GM23338 (cell line): ENCODE results near the gene DOCK1. TPM values are rescaled to one million over a fixed set of nuclear protein-coding genes. Genes with fewer than 3 reads are reported as not detected.

Experiments used
- ATAC-seq: fragments of 200-7000 bp; cut with Tn5 transposase; 3 replicates; pipeline ENCODE4 v1.9.1; 2020
- DNase-seq: peaks from one replicate; pipeline ENCODE4 v3.0.0-alpha.2; 2015; ENCODE audit warnings: low spot score
- H2AFZ ChIP-seq: fragments of 200-600 bp; sonication (generic); 2 replicates; pipeline ENCODE4 v1.8.0; 2016; ENCODE audit warnings: antibody characterized with exemption, mild to moderate bottlenecking, moderate library complexity
- H3F3A ChIP-seq: fragments of 200-600 bp; sonication (generic); replicated peaks from 2 replicates; pipeline ENCODE4 v1.8.0; 2017; ENCODE audit warnings: antibody characterized with exemption, mixed run types, low read depth
- H3K27ac ChIP-seq: fragments of 200-600 bp; sonication (generic); 2 replicates; pipeline ENCODE4 v1.6.1; 2016; ENCODE audit warnings: low read depth
- H3K27me3 ChIP-seq: fragments of 200-600 bp; sonication (generic); 2 replicates; pipeline ENCODE4 v1.8.0; 2016; ENCODE audit warnings: mild to moderate bottlenecking, mixed run types, moderate library complexity; ENCODE audit not compliant: insufficient read depth
- H3K36me3 ChIP-seq: fragments of 200-600 bp; sonication (generic); 2 replicates; pipeline ENCODE4 v1.8.0; 2016; ENCODE audit warnings: mild to moderate bottlenecking; ENCODE audit not compliant: insufficient read depth
- H3K4me1 ChIP-seq: fragments of 200-600 bp; sonication (generic); 2 replicates; pipeline ENCODE4 v1.8.0; 2016; ENCODE audit warnings: mild to moderate bottlenecking, moderate library complexity; ENCODE audit not compliant: insufficient read depth
- H3K4me2 ChIP-seq: fragments of 200-600 bp; sonication (generic); 2 replicates; pipeline ENCODE4 v1.7.1; 2017; ENCODE audit warnings: mixed run types
- H3K4me3 ChIP-seq: fragments of 200-600 bp; sonication (generic); 2 replicates; pipeline ENCODE4 v1.6.1; 2016; ENCODE audit warnings: mixed run types
- H3K79me2 ChIP-seq: fragments of 200-600 bp; sonication (generic); replicated peaks from 2 replicates; pipeline ENCODE4 v1.8.0; 2017; ENCODE audit warnings: mild to moderate bottlenecking; ENCODE audit not compliant: insufficient read depth
- H3K9me2 ChIP-seq: fragments of 200-600 bp; sonication (generic); 2 replicates; pipeline ENCODE4 v1.8.0; 2017; ENCODE audit not compliant: insufficient read depth
- H4K20me1 ChIP-seq: fragments of 200-600 bp; sonication (generic); replicated peaks from 2 replicates; pipeline ENCODE4 v1.8.0; 2017; ENCODE audit warnings: mild to moderate bottlenecking; ENCODE audit not compliant: insufficient read depth
- H3K27ac Mint-ChIP-seq: 2 replicates; pipeline ENCODE4 v1.8.0; 2020; ENCODE audit warnings: inconsistent platforms, mild to moderate bottlenecking, moderate library complexity, mixed read lengths
- H3K27me3 Mint-ChIP-seq: 3 replicates; pipeline ENCODE4 v1.8.0; 2022; ENCODE audit warnings: low read depth, mild to moderate bottlenecking, moderate library complexity, mixed read lengths, inconsistent platforms; ENCODE audit not compliant: insufficient read depth, poor library complexity
- H3K36me3 Mint-ChIP-seq: 3 replicates; pipeline ENCODE4 v1.8.0; 2021; ENCODE audit warnings: low read depth, mild to moderate bottlenecking, inconsistent platforms, moderate library complexity, mixed read lengths
- H3K4me1 Mint-ChIP-seq: 3 replicates; pipeline ENCODE4 v1.8.0; 2020; ENCODE audit warnings: mild to moderate bottlenecking, inconsistent platforms, mixed read lengths
- H3K4me3 Mint-ChIP-seq: 3 replicates; pipeline ENCODE4 v1.8.0; 2021; ENCODE audit warnings: moderate library complexity, mild to moderate bottlenecking, inconsistent platforms, mixed read lengths
- H3K9me3 Mint-ChIP-seq: 3 replicates; pipeline ENCODE4 v1.8.0; 2020; ENCODE audit warnings: moderate library complexity, mild to moderate bottlenecking, inconsistent platforms, mixed read lengths
- CREB1 ChIP-seq: fragments of 250-450 bp; sonication (Bioruptor Pico); IDR thresholded peaks from 2 replicates; pipeline ENCODE4 v1.5.0; 2020; ENCODE audit warnings: low read depth, mild to moderate bottlenecking, moderate library complexity
- ETS1 ChIP-seq: IDR thresholded peaks from 2 replicates; pipeline ENCODE4 v1.6.1; 2016; ENCODE audit warnings: antibody characterized with exemption
- EZH2phosphoT487 ChIP-seq: fragments of 200-600 bp; sonication (generic); IDR thresholded peaks from one replicate; pipeline ENCODE4 v1.8.1; 2018; ENCODE audit warnings: antibody characterized with exemption; ENCODE audit not compliant: unreplicated experiment
- NANOG ChIP-seq: IDR thresholded peaks from 2 replicates; pipeline ENCODE4 v1.6.1; 2016; ENCODE audit warnings: antibody characterized with exemption, borderline replicate concordance
- POLR2AphosphoS5 ChIP-seq: IDR thresholded peaks from 2 replicates; pipeline ENCODE4 v1.6.1; 2016; ENCODE audit warnings: antibody characterized with exemption, low read depth
- REST ChIP-seq: IDR thresholded peaks from one replicate; pipeline ENCODE4 v1.6.1; 2018; ENCODE audit warnings: antibody characterized with exemption; ENCODE audit not compliant: unreplicated experiment
- STAT1 ChIP-seq: IDR thresholded peaks from one replicate; pipeline ENCODE4 v1.6.1; 2016; ENCODE audit warnings: antibody characterized with exemption; ENCODE audit not compliant: unreplicated experiment
- ZNF114 ChIP-seq: fragments of 250-450 bp; sonication (Bioruptor Pico); IDR thresholded peaks from 2 replicates; pipeline ENCODE4 v1.5.0; 2020; ENCODE audit warnings: mild to moderate bottlenecking, moderate library complexity
- ZNF462 ChIP-seq: fragments of 250-450 bp; sonication (Bioruptor Pico); IDR thresholded peaks from 2 replicates; pipeline ENCODE4 v1.5.0; 2020; ENCODE audit warnings: mild to moderate bottlenecking, moderate library complexity
- polyA plus RNA-seq: library from polyadenylated mRNA; unstranded; fragments of >200 nt; fragmentation: Nextera tagmentation; extraction: Ambion mirVana; gene quantifications from 2 replicates; pipeline ENCODE4 v1.2.1, GENCODE V29; 2016
- total RNA-seq: library from RNA; depleted of rRNA; stranded (reverse); fragments of >200 nt; shearing (Covaris generic); gene quantifications from 2 replicates; pipeline ENCODE4 v1.2.3, GENCODE V29; 2014

Gene DOCK1
- total and polyA plus RNA-seq, 2 experiments from 2014 or later = 13.2 to 55.3 TPM

GRCh38 chr10:127407551-127407950, 502.3 kb downstream of the DOCK1 start:
- no peaks in the 10 kb centered on the region for H3K27me3 Mint-ChIP-seq

GRCh38 chr10:127408112-127408710, 503.0 kb downstream of the DOCK1 start:
- H3K4me3 ChIP-seq = no peak overlapping the region
- Mint-ChIP-seq H3K36me3 (peaks cover 9% of the 10 kb centered on the region; the same call in 2 of the 3 replicates), H3K9me3 (no peaks in the 10 kb centered on the region), H3K27me3 (no peaks in the 10 kb centered on the region), H3K4me3 (no peak overlapping the region), H3K27ac (no peak overlapping the region), H3K4me1 (no peaks in the 10 kb centered on the region)
- DNase-seq = no peak
- H3K27me3 ChIP-seq = no peaks in the 10 kb centered on the region
- no peak overlapping the region for H2AFZ ChIP-seq
- H3K36me3 ChIP-seq = no peaks in the 10 kb centered on the region
- H3K27ac ChIP-seq = no peak overlapping the region
- no peak for ATAC-seq
- no peaks in the 10 kb centered on the region for H3K79me2 ChIP-seq
- H3K4me2 ChIP-seq = no peak overlapping the region
- H3K4me1 ChIP-seq = no peaks in the 10 kb centered on the region
- no peaks in the 10 kb centered on the region for H3K9me2 ChIP-seq
- no peaks in the 10 kb centered on the region for H3F3A ChIP-seq
- H4K20me1 ChIP-seq = 0 out of 2 replicates have a peak, but pooled peaks cover 5% of the 10 kb centered on the region
- TF ChIP-seq STAT1 = no peak
- no peak for TF ChIP-seq POLR2AphosphoS5
- TF ChIP-seq REST = no peak
- no peak for TF ChIP-seq CREB1
- no peak for TF ChIP-seq ZNF114
- no peak for TF ChIP-seq NANOG
- TF ChIP-seq EZH2phosphoT487 = no peak
- no peak for TF ChIP-seq ETS1
- TF ChIP-seq ZNF462 = no peak

More at GRCh38 chr10:127407551-127407950, 502.3 kb downstream of the DOCK1 start:
- H2AFZ ChIP-seq = no peak overlapping the region
- Mint-ChIP-seq H3K9me3 (no peaks in the 10 kb centered on the region), H3K36me3 (peaks cover 9% of the 10 kb centered on the region; the same call in 2 of the 3 replicates), H3K4me3 (no peak overlapping the region), H3K4me1 (no peaks in the 10 kb centered on the region), H3K27ac (no peak overlapping the region)
- 0 out of 2 replicates have a peak, but pooled peaks cover 5% of the 10 kb centered on the region for H4K20me1 ChIP-seq
- ATAC-seq (no peak), DNase-seq (no peak)
- H3K4me3 ChIP-seq = no peak overlapping the region
- no peaks in the 10 kb centered on the region for H3K4me1 ChIP-seq
- no peak for TF ChIP-seq NANOG
- no peaks in the 10 kb centered on the region for H3K79me2 ChIP-seq
- H3K36me3 ChIP-seq = no peaks in the 10 kb centered on the region
- H3K27ac ChIP-seq = no peak overlapping the region
- no peaks in the 10 kb centered on the region for H3F3A ChIP-seq
- no peaks in the 10 kb centered on the region for H3K27me3 ChIP-seq
- H3K4me2 ChIP-seq = no peak overlapping the region
- H3K9me2 ChIP-seq = no peaks in the 10 kb centered on the region
